GM19099 (cell line): ENCODE results near the gene GOT1.

Experiments used
- POLR2A ChIP-seq: IDR thresholded peaks from 3 replicates; pipeline ENCODE4 v1.6.1; 2011; ENCODE audit warnings: low read depth; ENCODE audit not compliant: insufficient read length; ENCODE audit errors: extremely low read depth

Gene GOT1

GRCh38 chr10:99444383-99445045, 14.1 kb upstream of the GOT1 start:
- no peak for TF ChIP-seq POLR2A

DNA sequence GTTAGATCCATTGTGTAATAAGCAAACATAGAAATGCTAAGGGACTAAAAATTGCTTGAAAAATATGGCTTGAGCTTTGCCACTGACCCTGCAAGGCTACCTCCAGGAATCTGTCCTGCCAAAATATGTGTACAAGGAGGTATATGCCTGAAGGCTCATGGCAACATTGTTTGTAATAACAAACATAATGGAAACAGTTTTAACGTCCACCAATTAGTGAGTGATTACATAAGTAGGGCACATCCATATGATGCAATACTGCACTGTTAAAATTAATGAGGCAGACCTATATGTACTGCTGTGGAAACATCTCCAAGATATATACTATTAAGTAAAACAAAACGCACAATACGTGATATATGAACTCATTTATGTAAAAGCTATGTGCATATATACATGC, 13.1 kb upstream of the GOT1 start:
- no peak for TF ChIP-seq POLR2A

DNA sequence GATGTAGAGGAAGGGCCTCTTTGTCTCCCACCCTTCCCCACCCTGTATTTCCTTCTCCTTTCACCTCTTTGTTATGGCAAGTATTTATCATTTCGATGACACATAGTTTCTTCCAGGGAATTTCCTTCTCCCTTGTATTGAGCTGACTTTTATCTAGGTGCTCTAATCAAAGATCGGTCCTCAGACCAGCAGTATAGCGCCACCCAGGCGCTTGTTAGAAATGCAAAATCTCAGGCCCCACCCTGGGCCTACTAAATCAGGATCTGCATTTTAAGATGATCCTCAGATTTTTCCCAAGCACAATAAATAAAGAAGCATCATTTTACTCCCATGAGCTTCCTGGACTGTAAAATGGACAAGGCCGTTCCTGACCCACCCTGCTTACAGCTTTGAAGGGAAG, 12.0 kb upstream of the GOT1 start:
- no peak for TF ChIP-seq POLR2A

GRCh38 chr10:99438890-99439289, 8.5 kb upstream of the GOT1 start:
- TF ChIP-seq POLR2A = no peak

DNA sequence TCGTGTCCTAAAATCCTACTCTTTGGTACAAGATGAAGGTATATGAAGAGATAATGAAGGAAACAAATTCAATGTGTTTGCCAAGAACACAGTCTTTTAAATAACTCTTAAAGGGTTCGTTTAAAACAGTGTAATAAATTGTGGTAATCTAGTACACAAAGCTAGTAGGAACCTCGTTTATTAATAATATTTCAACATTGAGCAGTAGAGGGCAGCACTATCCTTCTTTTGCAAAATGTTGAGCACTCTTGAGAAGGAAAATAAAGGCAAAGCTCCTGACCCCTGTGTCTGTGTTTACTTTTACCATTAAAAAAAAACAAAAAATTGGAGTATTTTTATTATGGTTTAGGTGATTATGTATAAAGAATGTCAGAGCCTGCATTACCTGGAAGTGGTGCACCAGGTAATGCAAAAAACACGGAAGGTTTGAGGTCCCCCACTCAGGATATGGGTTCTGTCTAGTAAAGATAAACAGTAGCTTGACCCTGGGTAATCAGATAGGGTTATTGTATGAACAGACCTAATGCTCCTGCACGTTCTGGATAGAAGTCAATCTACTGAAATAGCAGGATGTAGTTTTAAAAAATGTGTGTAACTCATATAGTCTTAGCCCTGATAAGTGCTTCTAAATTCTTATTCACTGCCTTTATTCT, 5.7 kb upstream of the GOT1 start:
- TF ChIP-seq POLR2A = no peak

GRCh38 chr10:99433378-99434020, 3.1 kb upstream of the GOT1 start:
- no peak for TF ChIP-seq POLR2A

DNA sequence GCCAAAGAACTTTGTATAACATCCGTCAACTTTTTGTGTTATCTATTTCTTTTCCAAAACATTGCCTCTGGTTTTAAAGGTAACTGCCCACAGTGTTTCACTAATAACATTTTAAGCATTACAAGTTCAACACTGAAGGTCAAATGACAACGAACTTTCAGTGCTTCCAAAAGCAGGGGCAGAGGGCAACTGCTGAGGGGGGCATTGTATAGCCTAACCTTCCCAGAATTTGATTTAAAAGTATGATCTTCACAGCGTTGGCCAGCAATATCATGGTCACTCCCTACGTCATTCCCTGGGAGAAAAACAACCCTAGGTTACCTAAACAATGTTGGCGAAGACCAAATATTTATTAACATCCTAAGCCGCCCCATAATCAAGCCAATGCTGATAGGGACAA, 2.5 kb upstream of the GOT1 start:
- no peak for TF ChIP-seq POLR2A

GRCh38 chr10:99432047-99432446, 1.6 kb upstream of the GOT1 start:
- no peak for TF ChIP-seq POLR2A

- no peak for TF ChIP-seq POLR2A
These were observed 851 bp upstream of the GOT1 start for GRCh38 chr10:99431190-99431760.

- TF ChIP-seq POLR2A = no peak
These were observed 341 bp downstream of the GOT1 start for GRCh38 chr10:99430116-99430450.

DNA sequence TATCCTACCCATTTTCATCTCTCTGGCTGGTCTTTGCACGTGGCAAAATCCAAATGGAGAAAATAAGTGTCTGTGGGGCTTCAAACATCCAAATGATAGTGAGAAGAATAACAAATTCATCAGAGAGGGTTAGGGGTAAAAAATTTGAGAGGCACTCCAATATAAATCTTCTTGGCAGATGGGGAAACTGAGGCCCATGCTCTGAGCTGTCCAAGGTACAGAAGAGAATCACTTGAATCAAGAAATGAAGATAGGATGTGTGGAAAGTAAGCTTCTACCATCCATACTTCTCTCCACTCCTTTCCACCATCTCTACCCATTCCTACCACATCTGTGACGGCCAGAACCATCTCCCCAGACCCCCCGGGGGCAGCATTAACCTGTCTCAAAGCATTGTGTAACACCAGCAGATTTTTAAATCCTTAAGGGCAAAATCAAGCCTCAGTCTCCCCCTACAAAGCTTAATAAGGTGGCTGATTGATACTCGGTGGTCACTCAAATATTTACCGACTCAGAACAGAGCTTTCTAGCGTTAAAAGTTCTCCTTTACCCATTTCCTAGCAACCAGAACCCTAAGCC, 818 bp downstream of the GOT1 start:
- TF ChIP-seq POLR2A = no peak

DNA sequence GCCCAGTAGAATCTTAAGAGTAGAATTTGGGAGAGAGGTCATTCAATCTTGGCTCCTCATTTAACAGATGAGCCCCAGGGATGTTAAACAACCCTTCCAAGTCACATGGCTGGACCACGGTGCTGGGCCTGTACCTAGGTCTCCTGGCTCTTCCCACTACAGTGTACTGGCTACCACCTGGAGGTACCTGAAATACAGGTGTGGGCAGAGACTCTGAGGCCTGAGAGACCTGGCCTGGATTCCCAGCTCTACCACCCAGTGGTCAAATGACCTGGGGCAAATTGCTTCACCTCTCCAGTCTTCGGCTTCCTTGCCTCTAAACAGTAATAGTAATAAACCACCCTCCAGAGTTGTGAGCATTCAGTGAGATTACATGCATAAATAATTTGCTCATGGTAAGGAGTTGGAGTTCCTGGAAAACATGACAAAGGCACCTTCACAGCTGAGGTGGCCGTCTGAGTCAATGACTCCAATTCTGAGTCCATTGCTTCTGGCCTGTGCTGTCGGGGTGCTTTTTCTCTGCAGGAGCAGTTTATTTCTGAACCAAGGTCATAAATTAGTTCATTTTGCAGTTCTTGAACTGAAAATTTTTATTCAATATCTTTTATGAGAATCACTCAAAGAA, 2.7 kb downstream of the GOT1 start:
- TF ChIP-seq POLR2A = no peak

DNA sequence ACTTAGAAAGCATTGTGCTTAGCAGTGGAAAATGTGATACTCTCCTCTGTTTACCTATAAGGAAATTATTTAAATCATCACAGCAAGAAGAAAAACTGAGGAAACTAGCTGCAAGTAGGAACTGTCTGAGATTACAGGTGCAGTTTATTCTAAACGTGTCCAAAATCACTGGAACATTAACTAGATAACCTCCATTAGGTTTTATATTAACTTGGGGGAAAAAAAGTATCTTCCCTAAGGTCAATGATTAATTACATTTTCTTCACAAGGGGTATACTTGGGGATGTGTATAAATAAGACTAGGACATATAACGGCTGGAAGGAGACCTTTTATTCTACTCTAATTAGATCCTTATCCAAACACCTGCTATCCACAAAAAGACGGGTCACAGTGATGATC, 3.7 kb downstream of the GOT1 start:
- TF ChIP-seq POLR2A = no peak

GRCh38 chr10:99425204-99425603, 5.2 kb downstream of the GOT1 start:
- no peak for TF ChIP-seq POLR2A

- TF ChIP-seq POLR2A = no peak
These were observed 5.8 kb downstream of the GOT1 start for GRCh38 chr10:99424656-99425055.

DNA sequence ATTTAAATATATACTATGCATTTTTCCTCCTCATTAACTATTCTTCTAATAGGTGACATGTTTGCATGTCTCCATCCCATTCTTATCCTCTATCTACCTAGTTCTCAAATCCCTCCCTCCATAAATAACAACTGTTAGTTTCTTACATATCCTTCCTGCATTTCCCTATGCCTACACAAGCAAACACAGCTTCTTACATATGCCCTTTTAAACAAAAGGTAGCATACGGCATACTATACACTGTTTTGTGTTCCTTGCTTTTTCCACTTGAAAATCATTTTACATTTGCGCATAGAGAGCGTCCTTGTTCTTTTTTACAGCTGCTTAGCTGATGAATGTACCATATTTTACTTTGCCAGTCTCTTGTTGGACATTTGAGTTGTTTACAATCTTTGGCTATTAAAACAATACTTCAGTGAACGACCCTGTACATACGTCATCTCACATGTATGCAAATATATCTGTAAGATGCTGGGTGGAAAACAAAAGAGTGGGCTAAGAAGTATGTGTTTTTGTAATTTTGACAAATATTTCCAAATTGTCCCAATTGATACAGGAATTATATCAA, 7.8 kb downstream of the GOT1 start:
- no peak for TF ChIP-seq POLR2A

GRCh38 chr10:99421233-99421739, 9.1 kb downstream of the GOT1 start:
- no peak for TF ChIP-seq POLR2A
